IgD-negative memory B cell (primary cell): ENCODE results near the gene DUOXA1. TPM values are rescaled to one million over a fixed set of nuclear protein-coding genes. Genes with fewer than 3 reads are reported as not detected.

Source experiments
- H3K27ac Mint-ChIP-seq, 3 donors: one replicate each; pipeline ENCODE4 v1.8.0; 2020 to 2022; ENCODE audit warnings: mild to moderate bottlenecking in 3 of 3, mixed read lengths in 3 of 3, moderate library complexity in 1 of 3
- H3K27me3 Mint-ChIP-seq: one replicate; pipeline ENCODE4 v1.8.0; 2021; ENCODE audit warnings: mixed read lengths
- H3K36me3 Mint-ChIP-seq: one replicate; pipeline ENCODE4 v1.8.0; 2020; ENCODE audit warnings: mild to moderate bottlenecking, mixed read lengths
- H3K4me1 Mint-ChIP-seq, 3 donors: one replicate each; pipeline ENCODE4 v1.8.0; 2020 to 2022; ENCODE audit warnings: mixed read lengths in 3 of 3, mild to moderate bottlenecking in 1 of 3
- H3K4me3 Mint-ChIP-seq, 4 donors: one replicate each; pipeline ENCODE4 v1.8.0; 2020 to 2022; ENCODE audit warnings: mild to moderate bottlenecking in 4 of 4, mixed read lengths in 4 of 4, moderate library complexity in 3 of 4
- H3K9me3 Mint-ChIP-seq, 3 donors: one replicate each; pipeline ENCODE4 v1.8.0; 2020 to 2021; ENCODE audit warnings: mixed read lengths in 3 of 3, mild to moderate bottlenecking in 1 of 3
- polyA plus RNA-seq: library from polyadenylated mRNA; unstranded; fragments of 300-500 nt; fragmentation: Illumina TruSeq; gene quantifications from one replicate; pipeline ENCODE4 v1.2.3, GENCODE V29; 2021

The DUOXA1 gene
- polyA plus RNA-seq, 1 donor from 2014 or later, result not detected

DNA sequence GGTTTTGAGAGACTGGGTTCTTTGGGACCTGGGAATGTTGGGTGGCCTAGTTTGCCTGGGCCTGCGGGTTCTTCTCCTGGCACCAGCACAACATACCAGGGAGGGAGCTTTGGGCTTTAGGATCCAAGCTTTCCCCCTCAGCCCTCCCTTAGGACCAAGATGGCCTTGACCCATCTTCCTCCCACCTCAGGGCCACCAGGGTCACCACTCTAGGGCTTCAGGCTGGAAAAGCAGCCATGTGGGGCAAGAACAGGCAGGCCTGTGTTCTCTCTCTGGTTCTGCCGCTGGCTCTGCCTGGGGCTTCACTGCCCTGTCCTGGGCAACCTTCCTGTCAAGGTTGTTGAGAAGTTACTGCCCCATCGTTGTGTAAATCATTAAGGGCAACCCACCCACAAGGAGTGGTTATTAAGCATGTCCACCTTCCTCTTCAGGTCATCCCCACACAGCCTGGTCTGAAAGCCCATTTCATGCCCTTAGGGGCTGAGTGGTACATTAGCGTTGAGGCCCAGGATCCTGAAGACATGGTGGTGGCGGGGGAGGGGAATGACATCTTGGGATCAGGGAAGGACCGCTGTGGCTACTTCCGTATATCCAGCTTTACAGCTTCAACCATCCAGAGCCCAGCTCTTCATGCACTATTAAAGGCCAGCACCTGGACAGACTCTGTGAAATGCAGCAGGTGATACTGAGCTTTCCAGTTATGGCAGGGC is 767 bp upstream of the DUOXA1 start:
- H3K27me3 Mint-ChIP-seq, result peaks cover 47% of the 10 kb centered on the region
- peak overlapping the region in 3 of 4 donors; percentile 9 to 63 (median 39) for H3K4me3 Mint-ChIP-seq
- peaks cover 1% of the 10 kb centered on the region for H3K36me3 Mint-ChIP-seq
- H3K4me1 Mint-ChIP-seq, result peaks cover 2 to 8% (median 7%) of the 10 kb centered on the region in 3 donors
- no peaks in the 10 kb centered on the region for H3K9me3 Mint-ChIP-seq
- H3K27ac Mint-ChIP-seq, result peak overlapping the region in 1 of 3 donors; percentile 31

DNA sequence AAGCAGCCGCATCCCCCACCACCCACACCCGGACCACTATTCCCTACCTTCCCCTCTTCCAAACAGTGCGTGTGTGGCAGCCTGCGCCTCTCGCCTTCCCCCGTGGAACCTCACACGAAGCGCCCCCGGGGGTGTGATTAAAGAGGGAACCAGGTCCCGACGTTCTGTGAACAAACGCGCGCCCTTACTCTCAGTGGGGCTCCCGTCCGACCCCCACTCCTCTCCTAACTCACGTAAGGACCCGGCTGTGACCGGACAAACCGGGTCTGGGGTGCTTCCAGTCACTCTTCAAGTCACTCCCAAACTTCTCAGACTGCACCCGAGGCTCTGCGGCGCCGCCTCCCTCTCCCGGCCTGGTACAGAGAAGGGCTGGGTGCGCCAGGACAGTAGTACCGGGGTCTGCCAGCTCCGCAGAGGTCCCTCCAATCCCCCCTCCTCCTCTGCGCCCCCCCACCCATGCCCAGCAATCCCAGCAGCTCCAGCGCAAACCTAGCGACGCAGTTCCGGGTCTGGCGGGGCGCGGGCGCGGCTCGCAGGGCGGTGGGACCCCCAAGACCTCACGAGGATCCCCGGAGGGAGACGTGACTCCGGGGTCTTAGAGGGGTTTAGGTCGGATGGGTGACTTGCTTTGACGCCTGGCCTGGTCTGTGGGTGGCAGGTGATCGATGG is 574 bp downstream of the DUOXA1 start:
- H3K9me3 Mint-ChIP-seq, result no peaks in the 10 kb centered on the region
- peak overlapping the region in 3 of 4 donors; percentile 43 to 59 (median 44) for H3K4me3 Mint-ChIP-seq
- no peak overlapping the region for H3K27ac Mint-ChIP-seq
- peaks cover 1% of the 10 kb centered on the region for H3K36me3 Mint-ChIP-seq
- peaks cover 42% of the 10 kb centered on the region for H3K27me3 Mint-ChIP-seq
- H3K4me1 Mint-ChIP-seq, result peaks cover 2 to 5% (median 3%) of the 10 kb centered on the region in 3 donors

DNA sequence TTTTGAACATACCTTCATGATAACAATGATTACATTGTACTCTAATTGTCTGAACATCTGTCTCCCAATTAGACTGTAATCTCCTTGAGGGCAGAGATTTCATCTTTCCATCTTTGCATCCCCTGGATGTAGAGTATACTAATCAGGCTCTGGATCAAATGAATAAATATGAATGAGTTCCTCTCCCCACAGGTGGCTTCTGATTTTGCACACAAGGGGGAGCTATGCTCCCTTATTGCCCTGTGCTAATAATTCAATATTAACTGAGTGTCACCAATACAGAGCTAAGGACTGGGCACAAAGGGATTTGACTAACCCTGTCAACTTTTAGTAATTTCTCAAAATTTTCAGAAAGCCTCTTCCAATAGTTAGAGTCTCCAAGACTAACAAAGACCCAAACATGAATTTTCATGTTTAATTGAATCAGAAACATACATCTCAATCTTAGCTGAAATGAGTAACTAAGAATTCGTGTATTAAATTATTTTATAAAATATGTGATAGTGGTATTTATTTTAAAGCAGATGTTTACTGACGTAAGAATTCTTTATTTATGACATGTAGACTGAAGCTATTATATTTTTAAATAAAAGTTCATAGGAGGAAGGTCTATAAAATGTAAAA is 3.0 kb downstream of the DUOXA1 start:
- Mint-ChIP-seq H3K4me3 (peak overlapping the region in 1 of 4 donors; percentile 24), H3K36me3 (peaks cover 1% of the 10 kb centered on the region)

DNA sequence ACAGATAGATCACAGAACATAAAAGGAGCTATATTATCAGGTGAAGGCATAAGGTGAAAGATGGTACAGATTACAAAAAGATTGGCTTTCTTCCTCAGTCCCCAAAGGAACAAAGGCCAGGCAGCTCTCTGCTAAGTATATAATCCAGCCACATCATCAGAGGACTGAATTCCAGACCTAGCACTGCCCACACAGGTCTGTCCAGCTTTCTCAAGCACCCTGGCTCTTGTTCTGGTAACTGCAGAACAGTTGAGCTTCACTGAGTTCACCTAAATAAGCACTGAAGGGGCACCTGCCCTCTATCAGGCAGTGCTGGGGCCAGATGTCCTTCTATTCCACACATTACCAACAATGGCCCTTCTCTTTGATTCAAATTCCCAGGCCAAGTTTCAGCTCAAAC is 6.3 kb downstream of the DUOXA1 start:
- peaks cover 0 to 4% (median under 1%) of the 10 kb centered on the region in 3 donors for H3K4me1 Mint-ChIP-seq
- H3K36me3 Mint-ChIP-seq, result peaks cover under 1% of the 10 kb centered on the region
- H3K4me3 Mint-ChIP-seq, result no peak overlapping the region
- no peaks in the 10 kb centered on the region for H3K9me3 Mint-ChIP-seq
- peaks cover 29% of the 10 kb centered on the region for H3K27me3 Mint-ChIP-seq
- H3K27ac Mint-ChIP-seq, result no peak overlapping the region

More for the DNA sequence above, 3.0 kb downstream of the DUOXA1 start:
- Mint-ChIP-seq H3K27ac (no peak overlapping the region), H3K9me3 (no peaks in the 10 kb centered on the region), H3K27me3 (peaks cover 40% of the 10 kb centered on the region), H3K4me1 (peaks cover 2 to 5% (median 3%) of the 10 kb centered on the region in 3 donors)

DNA sequence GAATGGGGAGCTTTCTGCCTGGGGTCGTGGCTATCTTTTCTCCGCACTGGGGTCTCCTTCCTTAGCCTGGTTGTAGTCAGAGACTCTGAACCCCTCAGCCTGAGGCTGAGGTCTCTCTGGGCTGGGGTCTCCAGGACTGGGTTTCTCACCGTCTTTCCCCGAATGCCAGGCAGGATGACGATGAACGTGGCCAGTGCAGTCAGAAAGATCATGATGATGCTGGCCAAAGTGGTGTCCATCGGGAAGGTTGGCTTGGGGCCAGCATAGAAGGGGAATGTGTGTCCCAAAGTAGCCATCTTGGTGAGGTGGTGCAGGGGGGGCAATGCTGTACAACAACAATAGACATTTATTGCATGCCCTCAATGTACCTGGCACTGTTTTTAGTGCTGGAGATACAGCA is 7.0 kb downstream of the DUOXA1 start:
- Mint-ChIP-seq H3K27me3 (peaks cover 31% of the 10 kb centered on the region), H3K36me3 (no peaks in the 10 kb centered on the region), H3K9me3 (no peaks in the 10 kb centered on the region), H3K4me3 (no peak overlapping the region), H3K4me1 (peaks cover 2 to 6% (median 6%) of the 10 kb centered on the region in 3 donors), H3K27ac (no peak overlapping the region)

DNA sequence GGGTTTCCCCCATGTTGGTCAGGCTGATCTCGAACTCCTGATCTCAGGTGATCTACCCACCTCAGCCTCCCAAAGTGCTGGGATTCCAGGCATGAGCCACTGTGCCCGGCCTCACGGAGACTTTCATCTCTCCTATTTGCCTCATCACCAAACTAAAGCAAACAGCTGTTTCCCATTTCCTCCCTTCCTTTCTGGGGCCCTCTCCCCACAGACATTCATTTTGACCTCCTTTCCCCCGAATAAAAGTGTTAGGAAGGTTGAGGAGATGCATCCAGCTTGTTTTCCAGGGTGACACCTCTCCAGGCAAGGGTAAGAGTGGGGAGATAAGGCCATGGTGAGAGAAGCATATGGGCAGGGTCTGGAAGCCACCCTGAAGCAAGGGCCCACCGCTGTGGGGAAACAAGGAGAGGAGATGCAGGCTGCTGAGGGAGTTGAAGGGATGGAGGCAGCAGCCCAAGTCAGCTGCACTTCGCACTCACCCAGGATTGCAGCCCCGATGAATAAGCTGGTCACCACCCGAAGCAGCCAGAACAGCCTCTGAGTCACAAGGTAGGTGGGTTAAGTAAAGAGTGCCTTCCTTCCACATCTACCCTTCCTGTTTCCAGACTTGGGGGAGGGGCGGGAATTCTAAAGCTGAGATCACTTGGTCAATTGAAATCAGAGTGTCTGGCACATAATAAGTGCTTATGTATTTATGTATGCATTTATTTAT is 7.8 kb downstream of the DUOXA1 start:
- Mint-ChIP-seq H3K27me3 (peaks cover 36% of the 10 kb centered on the region), H3K36me3 (no peaks in the 10 kb centered on the region), H3K4me3 (no peak overlapping the region), H3K4me1 (peaks cover 6 to 11% (median 7%) of the 10 kb centered on the region in 3 donors), H3K27ac (no peak overlapping the region), H3K9me3 (no peaks in the 10 kb centered on the region)

DNA sequence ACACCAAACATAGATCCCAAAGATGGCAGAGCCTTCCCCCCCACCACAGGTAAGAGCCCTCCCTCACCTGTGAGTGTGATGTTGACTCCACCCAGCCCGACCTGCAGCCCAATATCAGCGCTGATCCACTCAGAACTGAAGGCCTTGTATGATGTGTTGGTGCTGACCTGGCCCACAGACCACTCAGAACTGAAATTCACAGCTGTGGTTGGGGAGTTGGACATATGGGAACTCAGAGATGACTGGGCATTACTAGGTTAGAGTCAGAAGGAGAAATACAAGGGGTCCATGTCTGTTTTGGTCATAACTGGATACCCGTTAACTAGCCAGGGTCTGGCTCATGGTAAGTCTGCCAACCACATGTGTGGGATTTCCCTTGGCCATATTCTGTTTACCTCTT is 8.7 kb downstream of the DUOXA1 start:
- Mint-ChIP-seq H3K27me3 (peaks cover 43% of the 10 kb centered on the region), H3K4me3 (no peak overlapping the region), H3K27ac (no peak overlapping the region), H3K36me3 (no peaks in the 10 kb centered on the region), H3K4me1 (peaks cover 10 to 12% (median 12%) of the 10 kb centered on the region in 3 donors), H3K9me3 (no peaks in the 10 kb centered on the region)

DNA sequence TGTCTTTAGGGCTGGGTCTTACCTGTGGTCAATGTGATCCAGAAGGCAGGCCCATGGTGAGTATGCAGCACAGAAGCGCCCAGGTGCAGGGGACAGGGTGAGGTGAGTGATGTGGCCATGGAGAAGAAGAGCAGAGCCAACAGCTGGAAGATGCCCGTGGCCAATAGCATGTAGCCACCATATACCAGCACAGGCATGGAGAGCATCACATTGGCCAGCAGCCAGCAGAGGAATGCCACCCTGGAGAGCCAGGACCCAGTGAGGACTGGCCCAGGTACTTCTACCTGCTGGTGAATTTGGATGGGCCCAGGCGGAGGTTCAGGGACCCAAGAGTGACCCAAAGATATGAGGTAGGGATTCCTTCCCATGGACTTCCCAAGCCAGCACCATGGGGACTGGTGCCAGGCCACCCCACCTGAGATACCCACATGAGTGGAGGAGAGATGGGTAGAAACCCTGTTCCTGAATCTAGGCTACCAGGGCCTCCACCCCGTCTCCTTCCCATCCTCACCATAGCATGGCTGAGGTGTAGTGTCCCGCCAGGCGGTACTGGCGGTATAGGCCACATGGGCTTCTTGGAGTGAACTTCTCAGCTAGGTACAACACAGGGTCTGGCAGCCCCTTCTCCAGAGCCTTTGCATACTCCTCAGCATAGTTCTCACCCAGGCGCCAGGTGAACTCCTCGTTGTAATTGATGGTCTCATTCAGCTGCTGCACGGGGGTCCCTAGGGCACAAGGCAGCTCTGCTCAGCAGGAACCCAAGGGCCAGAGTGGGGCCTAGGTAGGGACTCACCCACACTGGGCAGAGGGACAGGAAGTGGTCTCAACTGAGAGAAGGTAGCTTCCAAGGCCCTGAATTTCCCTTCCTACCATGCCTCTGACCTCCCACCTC is 9.4 kb downstream of the DUOXA1 start:
- peak overlapping the region in 1 of 3 donors; percentile 43 for H3K27ac Mint-ChIP-seq

DNA sequence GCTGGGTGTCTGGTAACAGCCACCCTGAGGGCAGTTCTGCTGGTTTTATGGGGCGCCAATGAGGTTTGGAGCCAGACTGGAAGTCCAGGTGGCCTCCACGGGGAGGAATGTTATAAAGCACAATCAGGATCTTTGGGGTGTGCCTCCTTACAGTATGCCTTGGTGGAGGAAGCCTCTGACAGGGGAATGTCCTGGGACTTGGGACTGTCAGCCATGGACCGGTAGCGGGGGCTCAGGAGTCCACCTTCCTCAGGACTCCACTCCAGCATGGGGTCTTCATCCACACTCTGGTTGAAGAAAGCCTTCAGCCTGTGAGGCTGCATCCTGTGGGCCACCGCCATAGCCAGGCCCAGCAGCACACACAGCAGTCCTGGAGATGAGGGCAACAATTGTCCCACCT is 10.7 kb downstream of the DUOXA1 start:
- Mint-ChIP-seq H3K4me1 (peaks cover 14 to 20% (median 17%) of the 10 kb centered on the region in 3 donors), H3K9me3 (no peaks in the 10 kb centered on the region), H3K27ac (no peak overlapping the region), H3K4me3 (no peak overlapping the region), H3K27me3 (peaks cover 54% of the 10 kb centered on the region), H3K36me3 (no peaks in the 10 kb centered on the region)

More for the DNA sequence above, 9.4 kb downstream of the DUOXA1 start:
- Mint-ChIP-seq H3K4me3 (no peak overlapping the region), H3K4me1 (peaks cover 10 to 12% (median 12%) of the 10 kb centered on the region in 3 donors), H3K36me3 (no peaks in the 10 kb centered on the region), H3K9me3 (no peaks in the 10 kb centered on the region), H3K27me3 (peaks cover 44% of the 10 kb centered on the region)

DNA sequence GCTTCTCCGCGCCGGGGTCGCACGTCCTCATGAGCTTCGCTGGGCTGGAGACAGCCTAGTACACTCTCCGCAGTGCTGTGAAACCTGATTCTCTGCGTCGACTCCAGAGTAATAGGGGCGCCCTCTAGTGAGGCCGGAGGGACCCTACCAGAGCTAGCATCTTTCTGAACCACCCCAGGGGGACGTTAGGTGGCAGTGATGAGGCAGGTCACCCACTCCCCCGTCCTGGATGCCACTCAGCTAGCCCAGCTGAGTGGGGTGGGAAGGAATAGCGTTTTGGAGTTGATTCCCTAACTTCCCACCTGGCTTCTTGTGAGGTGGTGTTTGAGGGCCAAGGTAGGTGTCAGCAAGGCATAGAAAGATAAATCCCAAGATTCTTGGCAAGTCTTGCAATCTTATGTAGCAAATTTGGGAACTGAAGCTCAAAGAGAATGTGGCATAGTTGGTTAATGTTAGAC is 11.5 kb downstream of the DUOXA1 start:
- peak overlapping the region in 1 of 3 donors; percentile 9 for H3K27ac Mint-ChIP-seq
- peaks cover 63% of the 10 kb centered on the region for H3K27me3 Mint-ChIP-seq
- no peaks in the 10 kb centered on the region for H3K36me3 Mint-ChIP-seq
- peak overlapping the region; percentile 26 to 85 (median 74) for H3K4me3 Mint-ChIP-seq
- H3K9me3 Mint-ChIP-seq, result no peaks in the 10 kb centered on the region
- H3K4me1 Mint-ChIP-seq, result peaks cover 19 to 28% (median 20%) of the 10 kb centered on the region in 3 donors

DNA sequence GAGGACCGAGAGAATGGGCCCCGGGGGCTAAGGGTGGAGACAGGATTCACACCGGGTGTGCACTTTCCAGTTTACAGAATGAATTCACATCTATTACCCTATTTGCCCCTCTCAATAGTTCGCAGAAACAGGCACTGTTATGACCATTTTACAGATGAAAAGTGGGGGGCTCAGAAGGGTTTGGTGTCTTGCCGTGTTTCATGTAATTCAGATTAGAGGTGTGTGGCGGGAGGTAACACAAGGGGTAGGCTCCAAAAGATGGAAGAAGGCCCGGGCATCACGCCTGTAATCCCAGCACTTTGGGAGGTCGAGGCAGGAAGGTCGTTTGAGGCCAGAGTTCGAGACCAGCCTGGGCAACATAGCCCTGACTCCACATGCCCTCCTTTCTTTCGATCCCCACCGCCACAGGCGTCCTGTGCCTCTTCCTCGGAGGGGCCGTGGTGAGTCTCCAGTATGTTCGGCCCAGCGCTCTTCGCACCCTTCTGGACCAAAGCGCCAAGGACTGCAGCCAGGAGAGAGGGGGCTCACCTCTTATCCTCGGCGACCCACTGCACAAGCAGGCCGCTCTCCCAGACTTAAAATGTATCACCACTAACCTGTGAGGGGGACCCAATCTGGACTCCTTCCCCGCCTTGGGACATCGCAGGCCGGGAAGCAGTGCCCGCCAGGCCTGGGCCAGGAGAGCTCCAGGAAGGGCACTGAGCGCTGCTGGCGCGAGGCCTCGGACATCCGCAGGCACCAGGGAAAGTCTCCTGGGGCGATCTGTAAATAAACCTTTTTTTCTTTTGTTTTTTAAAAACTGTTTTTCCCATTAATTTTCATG is 12.2 kb downstream of the DUOXA1 start:
- Mint-ChIP-seq H3K27ac (peak overlapping the region in 2 of 3 donors; percentile 9 to 24), H3K36me3 (no peaks in the 10 kb centered on the region), H3K27me3 (peaks cover 62% of the 10 kb centered on the region), H3K4me3 (peak overlapping the region; percentile 26 to 85 (median 77)), H3K9me3 (no peaks in the 10 kb centered on the region), H3K4me1 (peaks cover 19 to 29% (median 20%) of the 10 kb centered on the region in 3 donors)

DNA sequence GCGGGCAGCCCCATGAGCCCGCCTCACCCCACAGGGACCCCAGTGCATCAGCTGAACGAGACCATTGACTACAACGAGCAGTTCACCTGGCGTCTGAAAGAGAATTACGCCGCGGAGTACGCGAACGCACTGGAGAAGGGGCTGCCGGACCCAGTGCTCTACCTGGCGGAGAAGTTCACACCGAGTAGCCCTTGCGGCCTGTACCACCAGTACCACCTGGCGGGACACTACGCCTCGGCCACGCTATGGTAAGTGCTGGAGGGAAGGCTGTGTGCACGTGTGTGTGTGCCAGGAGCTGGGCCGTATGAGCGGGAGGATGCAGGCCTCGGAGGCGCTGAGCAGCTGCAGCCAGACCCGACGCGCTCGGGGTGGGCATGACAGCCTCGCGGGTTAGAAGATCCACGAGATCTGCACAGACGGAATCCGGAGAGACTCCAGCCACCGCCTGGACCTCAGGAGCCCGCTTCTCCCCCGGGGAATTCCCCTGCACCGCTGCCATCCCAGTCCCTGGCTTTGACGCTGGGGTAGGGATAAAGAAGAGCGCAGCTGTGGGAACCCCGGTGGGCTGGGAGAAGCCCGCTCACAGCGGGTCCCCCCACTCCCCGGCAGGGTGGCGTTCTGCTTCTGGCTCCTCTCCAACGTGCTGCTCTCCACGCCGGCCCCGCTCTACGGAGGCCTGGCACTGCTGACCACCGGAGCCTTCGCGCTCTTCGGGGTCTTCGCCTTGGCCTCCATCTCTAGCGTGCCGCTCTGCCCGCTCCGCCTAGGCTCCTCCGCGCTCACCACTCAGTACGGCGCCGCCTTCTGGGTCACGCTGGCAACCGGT is 13.0 kb downstream of the DUOXA1 start:
- peaks cover 65% of the 10 kb centered on the region for H3K27me3 Mint-ChIP-seq
- no peaks in the 10 kb centered on the region for H3K9me3 Mint-ChIP-seq
- no peak overlapping the region for H3K27ac Mint-ChIP-seq
- peak overlapping the region; percentile 52 to 84 (median 76) for H3K4me3 Mint-ChIP-seq
- H3K4me1 Mint-ChIP-seq, result peaks cover 20 to 35% (median 24%) of the 10 kb centered on the region in 3 donors
- H3K36me3 Mint-ChIP-seq, result no peaks in the 10 kb centered on the region
